K562 (cell line): ENCODE results near the gene PPP1R3C. TPM values are rescaled to one million over a fixed set of nuclear protein-coding genes. Genes with fewer than 3 reads are reported as not detected.
A peak's percentile ranks its signal among the peaks of the same experiment; 100 is the strongest.

ENCODE experiments used
- CBX5 ChIP-seq: IDR thresholded peaks from 2 replicates; pipeline ENCODE4 v1.6.1; 2014; ENCODE audit warnings: low read depth, borderline replicate concordance
- FOSL1 ChIP-seq: fragments of 200-800 bp; sonication (Bioruptor generic); conservative IDR thresholded peaks from 2 replicates; pipeline ENCODE4 v1.6.1; 2016; ENCODE audit warnings: missing genetic modification characterization, missing compliant biosample characterization
- HCFC1 ChIP-seq: IDR thresholded peaks from 2 replicates; pipeline ENCODE4 v1.6.1; 2012; ENCODE audit warnings: low read depth, low read length, improper control_type of control experiment
- TEAD1 ChIP-seq, 2 experiments: fragments of 450-650 bp in 1 of 2; sonication (generic) in 1 of 2; formaldehyde crosslinking; IDR thresholded peaks; 2 replicates each; pipeline versions ENCODE4 v1.4.0 to v1.8.0; 2020 to 2022; ENCODE audit warnings: mild to moderate bottlenecking in 2 of 2, missing genetic modification reagents in 1 of 2
- ZEB2 ChIP-seq: fragments of 450-650 bp; IDR thresholded peaks from 2 replicates; pipeline ENCODE4 v1.6.1; 2016
- ZNF124 ChIP-seq: sonication (generic); formaldehyde crosslinking; IDR thresholded peaks from 2 replicates; pipeline ENCODE4 v1.8.1; 2022; ENCODE audit warnings: missing genetic modification reagents
- ZNF318 ChIP-seq, 2 experiments: fragments of 450-650 bp; IDR thresholded peaks; 2 replicates each; pipeline ENCODE4 v1.6.1; 2016; ENCODE audit warnings: mild to moderate bottlenecking in 2 of 2, borderline replicate concordance in 1 of 2, low read depth in 1 of 2, moderate library complexity in 1 of 2
- ZNF695 ChIP-seq: fragments of 450-650 bp; formaldehyde crosslinking; IDR thresholded peaks from 2 replicates; pipeline ENCODE4 v1.4.0; 2020; ENCODE audit warnings: mild to moderate bottlenecking, moderate library complexity
- ZNF76 ChIP-seq: fragments of 250-450 bp; sonication (Bioruptor Pico); IDR thresholded peaks from 2 replicates; pipeline ENCODE4 v1.4.0; 2020; ENCODE audit warnings: mild to moderate bottlenecking, moderate library complexity, borderline replicate concordance
- polyA plus RNA-seq, 8 experiments: library from polyadenylated mRNA; depleted of rRNA in 4 of 8; stranded (reverse) in 5 of 8; unstranded in 3 of 8; fragments of >200 nt; fragmentation: Nextera tagmentation in 2 of 8; fragmentation: Illumina TruSeq in 1 of 8; extraction: Ambion mirVana in 2 of 8; extraction: Trizol in 1 of 8; gene quantifications; 2 replicates each; pipeline versions ENCODE4 v1.2.1 to v1.2.3, GENCODE V29; 2011 to 2014; ENCODE audit warnings: inconsistent platforms in 1 of 8, missing spikeins in 1 of 8
- total RNA-seq, 7 experiments: library from RNA; depleted of rRNA in 6 of 7; stranded (reverse); fragments of >200 nt in 6 of 7; fragmentation: Illumina TruSeq in 2 of 7; extraction: Trizol in 2 of 7; gene quantifications; 2 replicates each; pipeline versions ENCODE4 v1.2.1 to v1.2.3, GENCODE V29; 2011 to 2021; ENCODE audit warnings: low replicate concordance in 1 of 7

The PPP1R3C gene
- total and polyA plus RNA-seq, 9 of the 15 experiments (the other 6 are each of a cell fraction or from before 2014, with no cell fraction given), result 0.06 to 0.24 (median 0.12) TPM; not detected in 3

GRCh38 chr10:91605968-91606367, 26.9 kb downstream of the PPP1R3C start (continued):
- TF ChIP-seq ZNF695 (CRISPR knock-in tag) (no peak), CBX5 (peak; percentile 98), ZNF318 (IDR thresholded peaks at IDR 0.05; ENCODE audit: borderline replicate concordance in 1 of 2, low read depth in 1 of 2) (0 out of 4 replicates have a peak, but pooled peaks of 1 of the 2 experiments have one; percentile 32), ZEB2 (peak; percentile 92), FOSL1 (tag) (no peak), ZNF76 (CRISPR knock-in tag) (no peak), TEAD1 (CRISPR knock-in tag; IDR thresholded peaks at IDR 0.05) (no peak), HCFC1 (no peak), ZNF124 (CRISPR knock-in tag) (peak; percentile 85; the same call in 1 of the 2 replicates)
